OCI-LY7 (cell line): ENCODE results near the gene SEZ6L.

Source experiments
- CTCF ChIP-seq: fragments of 200-600 bp; sonication (generic); conservative IDR thresholded peaks from 2 replicates; pipeline ENCODE4 v1.5.1; 2014; ENCODE audit warnings: mild to moderate bottlenecking, antibody characterized with exemption, low read length, moderate library complexity, mixed read lengths
- EZH2phosphoT487 ChIP-seq: fragments of 200-600 bp; sonication (generic); IDR thresholded peaks from 2 replicates; pipeline ENCODE4 v1.6.1; 2018; ENCODE audit warnings: low read depth, borderline replicate concordance, mild to moderate bottlenecking, mixed run types, antibody characterized with exemption, low read length, moderate library complexity, mixed read lengths

DNA sequence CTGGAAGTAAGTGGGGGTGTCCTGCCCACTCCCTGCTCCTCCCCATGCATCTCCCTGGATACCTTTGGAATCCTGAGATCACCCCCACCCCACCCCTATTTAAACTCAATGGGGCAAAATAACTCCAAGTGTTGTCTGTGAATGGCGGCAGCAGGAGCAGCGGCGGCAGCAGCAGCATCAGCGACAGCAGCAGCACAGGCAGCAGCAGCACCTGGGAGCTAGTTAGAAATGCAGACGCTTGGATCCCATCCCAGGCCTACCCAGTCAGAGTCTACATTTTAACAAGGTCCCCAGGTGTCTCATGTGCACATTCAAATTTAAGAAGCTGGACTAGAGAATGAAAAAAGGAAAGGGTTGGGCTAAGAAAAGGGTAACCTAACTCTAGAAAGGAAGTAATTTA lies 82.6 kb downstream of the SEZ6L start:
- TF ChIP-seq CTCF (no peak), EZH2phosphoT487 (no peak)
